Transverse colon (tissue), 4 donors: ENCODE measurements around the gene ARHGAP18. TPM values are rescaled to one million over a fixed set of nuclear protein-coding genes. Genes with fewer than 3 reads are reported as not detected.

Source experiments
- DNase-seq: peaks from one replicate; pipeline ENCODE4 v3.0.0-alpha.2; 2019
- H3K27ac ChIP-seq, 4 donors: fragments of 200-600 bp; sonication (generic); 2 replicates each; pipeline ENCODE4 v1.5.1; 2016 to 2018; ENCODE audit warnings: inconsistent platforms in 4 of 4
- H3K27me3 ChIP-seq: fragments of 200-600 bp; sonication (generic); 2 replicates; pipeline ENCODE4 v1.5.1; 2017; ENCODE audit warnings: inconsistent platforms
- H3K36me3 ChIP-seq, 4 donors: fragments of 200-600 bp; sonication (generic); 2 replicates each; pipeline ENCODE4 v1.5.1; 2017 to 2019; ENCODE audit warnings: inconsistent platforms in 4 of 4
- H3K4me1 ChIP-seq, 4 donors: fragments of 200-600 bp; sonication (generic); 2 replicates each; pipeline ENCODE4 v1.5.1; 2017 to 2020; ENCODE audit warnings: inconsistent platforms in 4 of 4
- H3K4me3 ChIP-seq, 4 donors: fragments of 200-600 bp; sonication (generic); 1 replicate in 1 of 4; 2 replicates in 3 of 4; pipeline versions ENCODE4 v1.5.1 to v1.6.1; 2017 to 2019; ENCODE audit warnings: inconsistent platforms in 4 of 4
- H3K9me3 ChIP-seq, 2 donors: fragments of 200-600 bp; sonication (generic); 2 replicates each; pipeline ENCODE4 v1.5.1; 2017 to 2019; ENCODE audit warnings: inconsistent platforms in 2 of 2
- CTCF ChIP-seq, 5 experiments: fragments of 200-600 bp in 3 of 5; fragments of 450-650 bp in 2 of 5; sonication (generic) in 3 of 5; IDR thresholded peaks; 1 replicate in 2 of 5; 2 replicates in 3 of 5; pipeline ENCODE4 v1.5.1; 2016 to 2017; ENCODE audit warnings: antibody characterized with exemption in 5 of 5, inconsistent platforms in 3 of 5, mild to moderate bottlenecking in 2 of 5, moderate library complexity in 1 of 5
- EP300 ChIP-seq: sonication (generic); formaldehyde crosslinking; IDR thresholded peaks from one replicate; pipeline ENCODE4 v1.6.1; 2017; ENCODE audit warnings: antibody characterized with exemption, low read depth
- POLR2A ChIP-seq: fragments of 450-650 bp; IDR thresholded peaks from one replicate; pipeline ENCODE4 v1.6.1; 2016; ENCODE audit warnings: antibody characterized with exemption, mild to moderate bottlenecking, moderate library complexity
- POLR2AphosphoS5 ChIP-seq, 3 donors: sonication (generic); formaldehyde crosslinking; IDR thresholded peaks; one replicate each; pipeline ENCODE4 v1.6.1; 2016; ENCODE audit warnings: antibody characterized with exemption in 3 of 3
- WGBS, 2 donors: methylation state at CpG; one replicate each; pipeline ENCODE4 v1.1.5; 2018; ENCODE audit warnings: low coverage in 1 of 2; 5-methylcytosine and 5-hydroxymethylcytosine counted together
- in situ Hi-C, 4 donors: fragments of 200-750 bp; cut with MboI; loops; one replicate each; pipeline versions ENCODE4 v1.15.0 to v1.15.1; 2017; ENCODE audit warnings: low sequenced_read_pairs in 3 of 4, low pct_ligation_motif_present in 1 of 4, low pct_unique_long_range_greater_than_20kb in 1 of 4
- intact Hi-C: fragments of 100-400 bp; cut with DNase I; formaldehyde crosslinking; loops from one replicate; pipeline ENCODE4 v1.15.1; 2023; ENCODE audit warnings: low total_unique reads
- total RNA-seq, 4 donors: library from RNA; depleted of rRNA; stranded (reverse); fragments of >200 nt; gene quantifications; one replicate each; pipeline ENCODE4 v1.1.0, GENCODE V29; 2016

ARHGAP18 gene
- total RNA-seq, 4 donors from 2014 or later: 5.2 to 21.8 (median 13.0) TPM

GRCh38 chr6:129586815-129587214 lies 123.2 kb downstream of the ARHGAP18 start:
- intact Hi-C loops: no loop called here
- TF ChIP-seq POLR2A (no peak), POLR2AphosphoS5 (IDR thresholded peaks at IDR 0.05) (no peak), CTCF (IDR thresholded peaks at IDR 0.05) (no peak)
- Histone ChIP-seq H3K27me3 (no peaks in the 10 kb centered on the region), H3K27ac (no peak overlapping the region), H3K4me3 (no peak overlapping the region), H3K9me3 (no peaks in the 10 kb centered on the region), H3K36me3 (no peaks in the 10 kb centered on the region), H3K4me1 (no peaks in the 10 kb centered on the region)
- WGBS, 2 donors: 94 to 100% methylated on average over 2 of the region's 2 CpGs
- in situ Hi-C loops: loop anchor here in 1 of 4 donors (25.0 kb wide), 1 partner anchor 425 kb away; the partner anchor contains the start of gene L3MBTL3
- DNase-seq: no peak

- H3K27ac ChIP-seq: no peak overlapping the region
- intact Hi-C loops: no loop called here
- no peaks in the 10 kb centered on the region for H3K27me3 ChIP-seq
- H3K36me3 ChIP-seq: no peaks in the 10 kb centered on the region
- H3K9me3 ChIP-seq: no peaks in the 10 kb centered on the region
- H3K4me3 ChIP-seq: no peak overlapping the region
- in situ Hi-C loops: loop anchor here in 1 of 4 donors (25.0 kb wide), 1 partner anchor 428 kb away; the partner anchor contains the start of gene L3MBTL3
- no peak for DNase-seq
- TF ChIP-seq POLR2AphosphoS5 (IDR thresholded peaks at IDR 0.05) (no peak), CTCF (IDR thresholded peaks at IDR 0.05) (no peak), EP300 (no peak), POLR2A (no peak)
- no peaks in the 10 kb centered on the region for H3K4me1 ChIP-seq
- WGBS, 2 donors: 80 to 82% methylated on average over 7 of the region's 7 CpGs
These were observed 126.1 kb downstream of the ARHGAP18 start for GRCh38 chr6:129583866-129584265.

- WGBS, 2 donors: 83 to 85% methylated on average over 1 of the region's 1 CpG
- Histone ChIP-seq H3K4me3 (no peak overlapping the region), H3K36me3 (no peaks in the 10 kb centered on the region), H3K27ac (no peak overlapping the region), H3K9me3 (no peaks in the 10 kb centered on the region), H3K27me3 (no peaks in the 10 kb centered on the region), H3K4me1 (peaks cover 0 to 7% (median 0%) of the 10 kb centered on the region in 4 donors)
- in situ Hi-C loops (loop anchor here in 1 of 4 donors (25.0 kb wide), 1 partner anchor 434 kb away; the partner anchor contains the start of gene L3MBTL3), intact Hi-C loops (loop anchor here (10.0 kb wide), 1 partner anchor 74 kb away; no protein-coding TSS in a partner anchor)
- TF ChIP-seq EP300 (no peak), POLR2AphosphoS5 (IDR thresholded peaks at IDR 0.05) (no peak), CTCF (IDR thresholded peaks at IDR 0.05) (no peak), POLR2A (no peak)
- DNase-seq: no peak
These were observed 131.7 kb downstream of the ARHGAP18 start for GRCh38 chr6:129578315-129578714.

GRCh38 chr6:129577691-129578090 lies 132.3 kb downstream of the ARHGAP18 start:
- Histone ChIP-seq H3K27me3 (no peaks in the 10 kb centered on the region), H3K27ac (no peak overlapping the region), H3K36me3 (no peaks in the 10 kb centered on the region), H3K9me3 (no peaks in the 10 kb centered on the region), H3K4me3 (no peak overlapping the region), H3K4me1 (peaks cover 0 to 7% (median 0%) of the 10 kb centered on the region in 4 donors)
- WGBS, 2 donors: 82 to 87% methylated on average over 3 of the region's 3 CpGs
- TF ChIP-seq POLR2AphosphoS5 (IDR thresholded peaks at IDR 0.05) (no peak), POLR2A (no peak), EP300 (no peak), CTCF (IDR thresholded peaks at IDR 0.05) (no peak)
- intact Hi-C loops: loop anchor here (10.0 kb wide), 1 partner anchor 73 kb away; no protein-coding TSS in a partner anchor
- in situ Hi-C loops: loop anchor here in 1 of 4 donors (25.0 kb wide), 1 partner anchor 435 kb away; the partner anchor contains the start of gene L3MBTL3
- no peak for DNase-seq
